ENCODE measurements around the gene SLC16A1. TPM values are rescaled to one million over a fixed set of nuclear protein-coding genes. Genes with fewer than 3 reads are reported as not detected.
A peak's percentile ranks its signal among the peaks of the same experiment; 100 is the strongest.

The SLC16A1 gene
- total RNA-seq, 1 donor from 2014 or later = 82.2 TPM

DNA sequence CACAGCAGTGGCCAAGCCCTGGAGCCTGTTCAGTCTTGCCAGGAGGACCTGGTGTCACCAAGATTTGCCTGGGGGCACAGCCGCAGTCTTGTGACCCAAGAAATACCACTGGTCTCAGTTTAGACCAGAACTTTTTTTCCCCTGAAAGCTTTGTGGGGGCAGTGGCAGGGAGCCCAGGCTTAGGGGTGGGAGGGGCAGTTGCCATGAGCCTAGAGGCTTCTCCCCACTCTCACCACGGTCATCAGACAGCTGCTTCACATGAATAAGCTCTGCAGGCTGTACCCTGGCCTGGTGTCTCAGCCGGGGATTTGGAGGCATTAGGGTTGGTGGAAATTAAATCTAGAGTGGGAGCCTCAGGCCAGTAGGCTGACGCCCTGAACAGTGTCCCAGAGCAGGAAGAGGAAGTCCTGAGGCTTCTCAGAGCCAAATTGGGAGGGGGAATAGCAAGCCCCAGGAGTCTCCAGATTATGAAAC lies 73.7 kb downstream of the SLC16A1 start:
- DNase-seq = no peak

DNA sequence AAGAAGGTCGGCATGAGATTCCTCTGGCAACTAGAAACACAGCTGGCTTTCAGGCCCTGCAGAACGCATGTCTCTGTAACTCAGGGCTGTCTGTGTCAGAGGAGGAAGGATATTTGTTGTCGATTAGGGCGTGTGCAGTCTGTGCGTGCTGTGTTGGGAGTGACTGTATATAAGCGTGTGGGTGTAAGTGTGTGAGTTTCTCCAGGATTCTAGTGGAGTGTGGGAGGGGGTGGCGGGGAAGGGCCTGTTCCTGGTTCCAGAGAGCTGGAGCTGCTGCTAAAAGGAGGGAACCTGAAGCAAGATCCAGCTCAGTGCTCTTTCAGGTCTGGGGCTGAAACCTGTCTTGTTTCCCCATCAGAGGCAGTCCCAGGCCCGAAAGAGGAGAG lies 74.3 kb downstream of the SLC16A1 start:
- peak; percentile 10 for DNase-seq

DNA sequence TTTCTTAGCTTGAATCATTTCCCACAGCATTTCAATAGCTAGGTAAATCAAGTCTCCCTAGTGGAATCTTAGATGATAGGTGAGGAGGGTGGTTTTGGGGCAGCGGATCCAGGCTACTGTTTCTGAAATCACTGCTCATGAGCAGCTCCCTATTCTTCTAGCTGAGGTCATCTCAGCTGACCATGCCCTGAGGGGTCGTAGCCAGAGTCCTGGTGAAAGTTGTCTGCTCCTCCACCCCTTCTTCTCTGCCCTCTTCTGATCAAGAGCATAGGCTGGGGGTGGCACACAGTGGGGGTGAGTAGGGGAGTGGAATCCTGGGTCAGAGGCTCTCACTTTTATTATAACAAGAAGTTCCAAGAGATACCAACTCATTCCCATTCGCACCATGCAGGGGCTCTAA lies 76.2 kb downstream of the SLC16A1 start:
- DNase-seq = no peak

DNA sequence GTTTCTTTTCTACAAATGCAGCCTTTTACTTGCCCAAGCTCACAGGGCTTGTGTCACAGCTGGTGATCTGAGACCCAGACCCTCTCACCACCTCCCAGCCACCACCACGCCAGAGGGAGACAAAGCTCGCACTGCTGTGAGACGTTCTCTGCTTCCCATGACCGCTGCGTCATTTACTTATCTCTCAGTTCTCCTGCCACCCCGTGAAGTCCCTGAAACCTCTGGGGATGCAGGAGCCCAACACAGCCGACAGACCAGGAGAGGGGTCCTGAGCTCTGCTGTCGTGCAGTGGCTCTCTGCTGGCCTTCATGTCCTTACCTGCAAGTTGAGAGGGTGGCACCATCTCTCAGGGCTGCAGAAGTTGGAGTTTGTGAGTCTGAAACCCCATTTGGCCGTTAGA lies 77.7 kb downstream of the SLC16A1 start:
- no peak for DNase-seq

DNA sequence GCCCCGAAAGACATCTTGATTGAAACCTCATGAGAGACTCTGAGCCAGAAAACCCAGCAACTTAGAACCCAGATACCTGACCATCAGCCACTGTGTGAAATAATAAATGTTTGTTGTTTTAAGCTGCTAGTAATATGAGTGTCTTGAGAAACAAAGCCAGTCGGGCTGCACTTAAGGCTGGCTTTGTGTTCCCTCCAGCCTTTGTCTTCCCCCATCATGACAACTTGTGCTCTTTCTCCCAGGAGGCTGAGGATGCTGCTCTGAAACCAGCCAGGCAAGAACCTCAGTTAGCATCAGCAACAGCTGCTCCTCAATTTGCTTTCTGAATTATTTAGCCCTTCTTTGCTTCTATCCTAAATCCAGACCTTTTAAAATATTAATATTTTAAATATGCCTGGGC lies 78.2 kb downstream of the SLC16A1 start:
- no peak for DNase-seq

DNA sequence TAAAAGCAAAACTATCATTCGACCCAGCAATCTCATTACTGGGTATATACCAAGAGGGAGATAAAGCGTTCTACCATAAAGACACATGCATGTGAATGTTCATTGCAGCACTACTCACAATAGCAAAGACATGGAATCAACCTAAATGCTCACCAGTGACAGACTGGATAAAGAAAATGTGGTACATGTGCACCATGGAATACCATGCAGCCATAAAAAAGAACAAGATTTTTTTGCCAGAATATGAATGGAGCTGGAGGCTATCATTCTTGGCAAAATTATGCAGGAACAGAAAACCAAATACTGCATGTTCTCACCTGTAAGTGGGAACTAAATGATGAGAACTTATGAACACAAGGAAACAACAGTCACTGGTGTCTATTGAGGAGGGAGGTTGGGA lies 79.7 kb downstream of the SLC16A1 start:
- DNase-seq = no peak

DNA sequence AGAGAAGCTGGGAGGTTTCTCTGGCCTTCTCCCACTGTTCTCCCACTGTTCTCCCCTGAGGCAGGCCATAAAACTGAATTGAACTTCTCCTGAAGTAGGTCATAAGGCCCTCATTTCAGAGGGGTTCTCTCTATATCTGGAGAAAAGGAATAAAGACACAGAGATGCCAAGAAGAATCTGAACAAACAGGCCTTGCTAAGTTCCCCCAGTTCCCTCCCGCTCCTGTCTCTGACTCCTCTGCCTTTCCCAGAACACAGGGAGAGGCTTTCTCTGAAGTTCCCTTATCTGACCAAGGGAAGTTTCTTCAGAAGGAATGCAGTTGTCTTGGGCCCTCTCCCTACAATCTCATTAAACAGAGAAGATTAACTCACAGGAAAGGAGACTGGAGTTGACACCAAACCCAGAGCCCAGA lies 83.4 kb downstream of the SLC16A1 start:
- no peak for DNase-seq

DNA sequence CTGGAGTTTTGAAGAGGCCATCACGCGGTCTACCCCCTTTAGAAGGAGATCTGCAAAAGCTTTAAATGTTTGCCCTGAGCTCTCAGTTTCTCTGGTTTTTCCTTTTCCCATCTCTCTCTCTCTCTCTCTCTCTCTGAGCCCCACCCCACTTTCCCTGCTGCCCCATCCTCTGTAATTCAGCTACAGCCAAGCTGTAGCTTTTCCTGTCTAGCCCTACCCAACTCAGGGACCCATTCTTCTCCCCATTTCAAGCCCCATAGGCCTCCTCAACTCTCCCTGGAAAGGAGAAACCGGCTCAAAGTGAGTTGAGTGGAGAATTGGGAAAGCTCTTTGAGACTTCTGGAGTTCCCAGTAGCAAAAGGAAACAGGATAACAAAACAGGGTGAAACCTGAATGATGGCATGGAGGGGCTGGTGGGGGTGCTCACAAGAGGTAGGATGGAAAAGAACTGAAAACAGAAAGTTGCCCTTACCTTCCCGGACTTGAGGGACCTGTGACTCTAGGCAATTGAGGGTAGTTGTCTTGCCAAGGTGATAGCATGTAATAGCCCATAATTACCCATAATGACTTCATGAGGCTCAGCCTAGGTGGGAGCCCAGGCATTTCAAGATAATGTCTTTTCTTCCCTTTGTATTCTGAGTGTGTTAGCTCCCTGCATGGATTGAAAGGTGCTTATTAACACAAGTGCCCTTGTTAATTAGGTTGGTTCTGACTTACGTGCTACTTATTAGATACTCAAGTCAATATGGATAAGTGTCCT lies 84.9 kb downstream of the SLC16A1 start:
- no peak for DNase-seq

DNA sequence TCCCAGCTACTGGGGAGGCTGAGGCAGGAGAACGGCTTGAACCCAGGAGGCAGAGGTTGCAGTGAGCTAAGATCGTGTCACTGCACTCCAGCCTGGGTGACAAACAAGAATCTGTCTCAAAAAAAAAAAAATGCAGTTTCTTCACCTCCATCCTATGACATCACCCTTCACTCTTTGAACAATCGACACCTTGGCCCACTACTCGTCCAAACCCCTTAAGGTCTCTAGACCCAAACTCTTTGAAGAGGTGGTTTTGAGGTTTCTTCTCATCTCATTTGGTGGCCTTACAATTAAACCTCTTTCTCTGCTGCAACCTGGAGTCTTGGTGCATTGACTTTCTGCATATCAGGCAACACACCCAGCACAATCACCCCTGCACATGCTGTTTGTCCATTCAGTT lies 86.1 kb downstream of the SLC16A1 start:
- no peak for DNase-seq

DNA sequence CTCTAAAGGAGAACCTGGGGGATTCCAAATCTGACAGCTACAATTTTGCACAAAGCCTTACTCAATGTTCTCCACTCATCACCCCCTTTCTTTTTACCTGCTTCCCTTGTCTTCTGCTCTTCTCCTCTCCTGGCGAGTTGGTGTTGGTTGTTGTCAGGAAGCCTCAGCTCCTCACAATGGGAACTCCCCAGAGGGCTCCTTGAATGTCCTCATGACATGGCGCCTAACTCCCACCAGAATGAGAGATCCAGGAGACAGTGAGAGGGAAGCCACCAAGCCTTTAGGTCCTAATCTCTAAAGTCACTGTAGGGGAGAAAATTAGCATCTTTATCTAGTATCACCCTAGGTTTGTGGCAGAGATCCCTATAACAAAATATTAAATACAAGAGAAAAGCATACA lies 87.8 kb downstream of the SLC16A1 start:
- no peak for DNase-seq

DNA sequence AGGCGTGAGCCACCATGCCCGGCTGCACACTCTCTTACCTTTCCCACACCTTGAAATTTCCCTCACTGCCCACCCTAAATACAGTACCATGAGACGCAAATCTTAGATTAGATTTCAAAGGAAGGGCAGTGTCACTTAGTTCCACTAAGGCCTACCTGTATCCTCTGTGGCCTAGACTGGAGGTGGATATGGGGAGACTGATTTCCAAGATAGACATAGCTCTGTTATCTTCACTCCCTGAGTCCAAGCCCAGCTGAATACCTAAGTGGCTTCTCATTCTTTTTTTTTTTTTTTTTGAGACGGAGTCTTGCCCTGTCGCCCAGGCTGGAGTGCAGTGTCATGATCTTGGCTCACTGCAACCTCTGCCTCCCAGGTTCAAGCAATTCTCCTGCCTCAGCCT lies 89.0 kb downstream of the SLC16A1 start:
- no peak for DNase-seq

DNA sequence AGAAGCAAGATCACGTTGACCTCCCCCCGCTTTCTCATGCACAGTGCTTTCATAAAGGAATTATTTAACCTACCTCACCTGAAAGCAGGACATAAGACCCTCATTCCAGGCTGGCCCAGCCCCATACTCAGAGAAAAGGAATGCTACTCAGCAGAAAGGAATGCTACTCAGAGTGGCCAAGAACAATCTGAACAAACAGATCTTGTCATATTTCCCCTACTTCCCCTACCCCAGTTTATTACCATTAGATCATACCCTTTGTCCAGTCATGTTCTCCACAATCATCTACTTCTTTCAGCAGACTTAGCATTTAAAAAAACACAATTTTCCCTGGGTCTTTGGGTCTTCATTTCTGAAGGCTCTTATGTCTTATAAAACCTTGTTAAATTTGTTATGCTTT lies 89.8 kb downstream of the SLC16A1 start:
- DNase-seq = no peak

DNA sequence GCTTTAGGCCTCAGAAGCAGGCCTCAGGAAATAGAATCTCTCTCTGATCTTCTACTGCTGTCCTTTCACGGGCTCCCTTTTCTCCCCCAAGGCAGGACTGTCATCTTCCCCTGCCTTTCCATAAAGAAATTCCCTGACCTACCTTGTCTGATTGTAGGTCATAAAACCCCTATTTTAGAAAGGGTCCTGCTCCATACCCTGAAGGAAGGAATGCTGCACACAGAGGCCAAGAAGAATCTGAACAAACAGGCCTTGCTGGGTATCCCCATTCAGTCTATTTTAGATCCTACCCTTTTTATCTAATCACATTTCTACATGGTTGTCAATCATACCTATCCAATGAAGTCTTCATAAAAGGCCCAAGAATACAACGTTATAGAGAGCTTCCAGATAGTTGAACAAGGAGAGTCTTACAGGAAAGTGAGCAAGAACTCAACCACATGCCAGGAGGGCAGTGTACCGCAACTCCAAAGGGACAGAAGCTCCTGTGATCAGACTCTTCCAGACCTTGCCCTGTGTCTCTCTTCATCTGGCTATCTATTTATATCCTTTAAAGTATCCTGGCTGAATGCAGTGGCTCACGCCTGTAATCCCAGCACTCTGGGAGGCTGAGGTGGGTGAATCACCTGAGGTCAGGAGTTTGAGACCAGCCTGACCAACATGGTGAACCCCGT lies 93.1 kb downstream of the SLC16A1 start:
- no peak for DNase-seq

Small RNA genes lying within 50 kb of the gene (small RNA-seq; reads per million reads assigned to genes)
- gene AL390729.2 = not detected

Other genes starting within 250 kb of the SLC16A1 start
- gene RHOC, start 249.1 kb downstream of the SLC16A1 start, total RNA-seq = 37.6 TPM
- gene PPM1J, start 240.9 kb downstream of the SLC16A1 start, total RNA-seq = 4.4 TPM
- gene LRIG2, start 117.0 kb upstream of the SLC16A1 start, total RNA-seq = 36.5 TPM

Data from occipital lobe (tissue), 3 donors.